GM12874 (cell line): ENCODE measurements around the gene TBXAS1.

ENCODE experiments used
- CTCF ChIP-seq: IDR thresholded peaks from 2 replicates; pipeline ENCODE4 v1.5.1; 2011; ENCODE audit warnings: low read depth, mild to moderate bottlenecking, control low read depth, low read length, moderate library complexity; ENCODE audit not compliant: insufficient read depth

TBXAS1 gene

GRCh38 chr7:139893999-139894398, 64.9 kb downstream of the TBXAS1 start:
- no peak for TF ChIP-seq CTCF

GRCh38 chr7:139895141-139895829, 66.2 kb downstream of the TBXAS1 start:
- TF ChIP-seq CTCF = no peak

GRCh38 chr7:139896288-139896687, 67.2 kb downstream of the TBXAS1 start:
- no peak for TF ChIP-seq CTCF

- TF ChIP-seq CTCF = no peak
These were observed 67.8 kb downstream of the TBXAS1 start for GRCh38 chr7:139896831-139897230.

- TF ChIP-seq CTCF = no peak
These were observed 68.5 kb downstream of the TBXAS1 start for GRCh38 chr7:139897422-139898090.

GRCh38 chr7:139898483-139898882, 69.4 kb downstream of the TBXAS1 start:
- TF ChIP-seq CTCF = no peak

- no peak for TF ChIP-seq CTCF
These were observed 70.4 kb downstream of the TBXAS1 start for GRCh38 chr7:139899328-139899955.
